GM12878 (cell line): Measurements from ENCODE around the gene COX10. TPM values are rescaled to one million over a fixed set of nuclear protein-coding genes. Genes with fewer than 3 reads are reported as not detected.
A peak's percentile ranks its signal among the peaks of the same experiment; 100 is the strongest.

Source experiments
- ATAC-seq: fragments of 200-7000 bp; cut with Tn5 transposase; 3 replicates; pipeline ENCODE4 v1.9.1; 2020; ENCODE audit warnings: mild to moderate bottlenecking, moderate library complexity
- BruUV-seq: library from RNA; stranded (reverse); fragments of 400-500 nt; replicated peaks from 2 replicates; lab custom pipeline; 2021; lab: Mats Ljungman, UMichigan
- CTCF ChIA-PET: fragments of 300-600 bp; sonication (Branson Sonifier 250); formaldehyde crosslinking; extraction: SDS; loops from one replicate; lab custom pipeline; 2021; ENCODE audit warnings: inconsistent platforms; lab: Yijun Ruan, JAX
- POLR2A ChIA-PET: fragments of 350-600 bp; formaldehyde crosslinking; extraction: SDS; loops from one replicate; lab custom pipeline; 2021; ENCODE audit warnings: inconsistent platforms; lab: Charles Lee
- RAD21 ChIA-PET: fragments of 300-600 bp; sonication (Branson Sonifier 250); formaldehyde crosslinking; loops from one replicate; lab custom pipeline; 2023; ENCODE audit warnings: antibody characterized with exemption; ENCODE audit not compliant: unreplicated experiment; lab: Charles Lee
- SMC1A ChIA-PET: fragments of 300-600 bp; sonication (Branson Sonifier 250); formaldehyde crosslinking; loops from one replicate; lab custom pipeline; 2023; ENCODE audit not compliant: unreplicated experiment, uncharacterized antibody; lab: Charles Lee
- DNase-seq: peaks from one replicate; pipeline ENCODE4 v3.0.0-alpha.2; 2011; ENCODE audit warnings: low read depth, low spot score
- FAIRE-seq: peaks from 3 replicates; lab custom pipeline; 2011; peaks lifted over from hg19 to GRCh38; lab: Jason Lieb, UNC
- H2AFZ ChIP-seq: 2 replicates; pipeline ENCODE4 v1.6.0; 2011; ENCODE audit warnings: low read depth, low read length, control low read depth; ENCODE audit not compliant: control insufficient read depth
- H3K27ac ChIP-seq: 2 replicates; pipeline ENCODE4 v1.5.1; 2011; ENCODE audit warnings: control low read depth; ENCODE audit not compliant: control insufficient read depth, insufficient read depth
- H3K27me3 ChIP-seq, 2 experiments: replicated peaks in 1 of 2; 2 replicates each; pipeline versions ENCODE4 v1.6.0 to v1.6.1; 2011; ENCODE audit warnings: low read length in 1 of 2; ENCODE audit not compliant: control insufficient read depth in 2 of 2, insufficient read depth in 2 of 2
- H3K36me3 ChIP-seq, 2 experiments: 2 replicates each; pipeline ENCODE4 v1.5.1; 2011; ENCODE audit warnings: low read length in 1 of 2; ENCODE audit not compliant: control insufficient read depth in 2 of 2, insufficient read depth in 2 of 2
- H3K4me1 ChIP-seq: 2 replicates; pipeline ENCODE4 v1.6.1; 2011; ENCODE audit warnings: mild to moderate bottlenecking, low read length, moderate library complexity, mixed read lengths; ENCODE audit not compliant: control insufficient read depth, insufficient read depth
- H3K4me2 ChIP-seq: 2 replicates; pipeline ENCODE4 v1.6.0; 2011; ENCODE audit warnings: control low read depth; ENCODE audit not compliant: control insufficient read depth, insufficient read depth
- H3K4me3 ChIP-seq: fragments of 200-600 bp; sonication (generic); 2 replicates; pipeline ENCODE4 v1.5.1; 2016
- H3K79me2 ChIP-seq: 2 replicates; pipeline ENCODE4 v1.6.0; 2011; ENCODE audit warnings: low read length; ENCODE audit not compliant: control insufficient read depth, insufficient read depth
- H3K9ac ChIP-seq: 2 replicates; pipeline ENCODE4 v1.8.0; 2011; ENCODE audit warnings: low read length, control low read depth, mixed read lengths; ENCODE audit not compliant: control insufficient read depth, insufficient read depth
- H3K9me3 ChIP-seq: replicated peaks from 3 replicates; pipeline ENCODE4 v1.5.1; 2011; ENCODE audit warnings: mild to moderate bottlenecking, low read length; ENCODE audit not compliant: control insufficient read depth, insufficient read depth
- H4K20me1 ChIP-seq: 2 replicates; pipeline ENCODE4 v1.6.0; 2011; ENCODE audit not compliant: control insufficient read depth, insufficient read depth
- ATF7 ChIP-seq: fragments of 450-650 bp; IDR thresholded peaks from 2 replicates; pipeline ENCODE4 v1.6.1; 2016; ENCODE audit warnings: low read depth, mild to moderate bottlenecking
- TCF12 ChIP-seq: IDR thresholded peaks from 2 replicates; pipeline ENCODE4 v1.6.1; 2011; ENCODE audit warnings: low read depth, mild to moderate bottlenecking, low read length
- ZNF384 ChIP-seq: IDR thresholded peaks from 2 replicates; pipeline ENCODE4 v1.6.1; 2012; ENCODE audit warnings: low read depth, mild to moderate bottlenecking, low read length, improper control_type of control experiment, borderline replicate concordance
- WGBS: methylation state at CpG from one replicate; pipeline ENCODE4 v1.1.6; 2016; ENCODE audit warnings: low lambda C conversion rate; ENCODE audit not compliant: insufficient replicate concordance, insufficient coverage; ENCODE audit errors: missing lambda C conversion rate; 5-methylcytosine and 5-hydroxymethylcytosine counted together
- in situ Hi-C: fragments of 300-500 bp; cut with MboI; formaldehyde crosslinking; loops from 9 replicates; pipeline ENCODE4 v1.14.3; 2018; ENCODE audit warnings: mixed read lengths
- intact Hi-C: fragments of 100-400 bp; cut with micrococcal nuclease; formaldehyde crosslinking; loops from one replicate; pipeline ENCODE4 v1.14.2; 2022; ENCODE audit not compliant: unreplicated experiment
- polyA plus RNA-seq, 11 experiments: library from polyadenylated mRNA; depleted of rRNA in 4 of 11; unstranded in 6 of 11; stranded (reverse) in 5 of 11; fragments of >200 nt; fragmentation: Nextera tagmentation in 4 of 11; fragmentation: Illumina TruSeq in 1 of 11; extraction: Ambion mirVana in 4 of 11; extraction: Trizol in 1 of 11; gene quantifications; 1 replicate in 1 of 11; 2 replicates in 10 of 11; pipeline versions ENCODE4 v1.2.1 to v1.2.3, GENCODE V29; 2011 to 2016; ENCODE audit warnings: inconsistent platforms in 2 of 11, missing spikeins in 2 of 11, low read depth in 1 of 11
- total RNA-seq, 4 experiments: library from RNA; depleted of rRNA in 3 of 4; stranded (reverse); fragments of >200 nt in 3 of 4; fragmentation: Illumina TruSeq in 1 of 4; extraction: Trizol in 1 of 4; gene quantifications; 2 replicates each; pipeline versions ENCODE4 v1.2.1 to v1.2.3, GENCODE V29; 2013 to 2021
- TF ChIP-seq, protein P1 (sequence below): fragments of 150-350 bp; IDR thresholded peaks from 2 replicates; pipeline ENCODE4 v1.6.1; 2016; ENCODE audit warnings: low read depth, low read length

The COX10 gene
- total and polyA plus RNA-seq, 10 of the 15 experiments (the other 5 are each of a cell fraction or from before 2014, with no cell fraction given): 9.6 to 29.4 (median 21.3) TPM

DNA sequence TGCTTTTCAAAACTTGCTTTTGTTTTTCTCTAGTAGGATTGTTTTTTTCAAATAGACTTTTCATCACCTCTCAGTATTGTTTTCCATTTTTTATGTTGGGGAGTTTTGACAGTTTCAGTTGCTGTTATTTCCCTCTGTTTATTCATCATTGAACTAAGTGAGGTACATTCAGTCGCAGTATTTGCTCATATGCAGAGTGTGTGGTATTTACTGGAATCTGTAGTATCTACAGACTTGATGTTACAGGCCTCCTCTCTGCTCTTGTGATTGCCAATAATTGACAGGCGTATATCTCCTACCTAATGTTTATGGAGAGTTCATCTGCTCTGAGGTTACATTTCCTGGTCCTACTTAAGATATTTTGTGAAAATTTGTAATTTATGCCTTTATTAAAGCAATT lies 49.6 kb downstream of the COX10 start (continued):
- TF ChIP-seq, protein P1, sequence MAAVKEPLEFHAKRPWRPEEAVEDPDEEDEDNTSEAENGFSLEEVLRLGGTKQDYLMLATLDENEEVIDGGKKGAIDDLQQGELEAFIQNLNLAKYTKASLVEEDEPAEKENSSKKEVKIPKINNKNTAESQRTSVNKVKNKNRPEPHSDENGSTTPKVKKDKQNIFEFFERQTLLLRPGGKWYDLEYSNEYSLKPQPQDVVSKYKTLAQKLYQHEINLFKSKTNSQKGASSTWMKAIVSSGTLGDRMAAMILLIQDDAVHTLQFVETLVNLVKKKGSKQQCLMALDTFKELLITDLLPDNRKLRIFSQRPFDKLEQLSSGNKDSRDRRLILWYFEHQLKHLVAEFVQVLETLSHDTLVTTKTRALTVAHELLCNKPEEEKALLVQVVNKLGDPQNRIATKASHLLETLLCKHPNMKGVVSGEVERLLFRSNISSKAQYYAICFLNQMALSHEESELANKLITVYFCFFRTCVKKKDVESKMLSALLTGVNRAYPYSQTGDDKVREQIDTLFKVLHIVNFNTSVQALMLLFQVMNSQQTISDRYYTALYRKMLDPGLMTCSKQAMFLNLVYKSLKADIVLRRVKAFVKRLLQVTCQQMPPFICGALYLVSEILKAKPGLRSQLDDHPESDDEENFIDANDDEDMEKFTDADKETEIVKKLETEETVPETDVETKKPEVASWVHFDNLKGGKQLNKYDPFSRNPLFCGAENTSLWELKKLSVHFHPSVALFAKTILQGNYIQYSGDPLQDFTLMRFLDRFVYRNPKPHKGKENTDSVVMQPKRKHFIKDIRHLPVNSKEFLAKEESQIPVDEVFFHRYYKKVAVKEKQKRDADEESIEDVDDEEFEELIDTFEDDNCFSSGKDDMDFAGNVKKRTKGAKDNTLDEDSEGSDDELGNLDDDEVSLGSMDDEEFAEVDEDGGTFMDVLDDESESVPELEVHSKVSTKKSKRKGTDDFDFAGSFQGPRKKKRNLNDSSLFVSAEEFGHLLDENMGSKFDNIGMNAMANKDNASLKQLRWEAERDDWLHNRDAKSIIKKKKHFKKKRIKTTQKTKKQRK: no peak
- TF ChIP-seq TCF12: no peak
- TF ChIP-seq ATF7: 0 out of 2 replicates have a peak, but pooled peaks have one; percentile 14

DNA sequence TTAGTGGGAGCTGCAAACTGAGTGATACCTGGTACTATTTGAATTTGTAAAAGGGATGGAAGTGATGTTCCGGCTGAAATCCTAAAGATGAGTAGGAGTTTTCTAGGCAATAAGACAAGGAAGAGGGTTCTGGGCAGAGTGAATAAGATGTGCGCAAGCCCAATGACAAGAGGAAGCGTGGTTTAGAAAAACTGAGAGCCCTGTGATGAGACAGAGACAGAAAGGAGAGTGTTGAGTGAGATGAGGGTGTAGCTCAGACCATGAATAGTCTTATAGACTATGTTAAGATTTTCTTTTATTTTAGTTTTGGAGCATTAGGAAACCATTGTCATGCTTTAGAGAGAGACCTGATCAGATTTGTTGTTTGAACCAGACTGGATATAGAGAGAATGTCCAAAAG lies 50.2 kb downstream of the COX10 start:
- no TSS peak for BruUV-seq
- ATAC-seq (peak; percentile 43; the same call in 2 of the 3 replicates), FAIRE-seq (no peak), DNase-seq (no peak)
- Histone ChIP-seq H2AFZ (no peak overlapping the region), H3K79me2 (no peaks in the 10 kb centered on the region; the same call in 1 of the 2 replicates), H3K4me3 (no peak overlapping the region), H3K4me1 (peaks cover 6% of the 10 kb centered on the region; the same call in 1 of the 2 replicates), H3K27me3 (no peaks in the 10 kb centered on the region), H3K36me3 (no peaks in the 10 kb centered on the region), H3K27ac (no peak overlapping the region), H3K9me3 (no peaks in the 10 kb centered on the region), H3K9ac (no peak overlapping the region), H4K20me1 (peaks cover 6% of the 10 kb centered on the region; the same call in 1 of the 2 replicates), H3K4me2 (no peak overlapping the region)
- in situ Hi-C loops: no loop called here
- ChIA-PET POLR2A (no interaction called here), SMC1A (interaction anchor here (0.5 to 1.3 kb wide), 2 partner anchors 8 to 25 kb away, joined by 3 read pairs; no protein-coding TSS in a partner anchor), RAD21 (no interaction called here), CTCF (interaction anchor here (1.0 kb wide), 1 partner anchor 10 kb away, joined by 3 read pairs; no protein-coding TSS in a partner anchor)
- no peak for TF ChIP-seq ZNF384
- 65% methylated on average over 3 of the region's 3 CpGs for WGBS
- intact Hi-C loops: no loop called here
